ENCODE results near the gene TADA2B.

TADA2B gene

DNA sequence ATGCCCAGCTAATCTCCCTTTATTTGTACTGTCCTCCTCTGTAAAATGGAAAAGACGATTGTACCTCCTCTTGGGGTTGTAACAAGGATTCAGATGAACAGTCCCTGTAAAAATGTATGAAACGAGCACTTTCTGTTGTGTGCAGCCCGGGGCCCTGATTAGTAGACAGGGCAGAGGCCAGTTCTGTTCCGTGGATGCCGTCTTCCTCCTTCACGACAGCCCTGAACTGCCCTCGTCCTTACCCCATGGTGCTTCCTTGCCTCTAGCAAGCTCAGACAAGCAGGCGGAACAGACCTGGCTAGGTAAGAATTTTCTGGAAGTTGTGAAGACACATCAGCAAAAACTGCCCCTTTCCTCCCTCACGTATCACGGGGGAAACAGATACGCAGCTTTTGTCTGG lies 22.3 kb upstream of the TADA2B start:
- H3K4me3 ChIP-seq (ENCODE audit: low read length): no peak overlapping the region
- peaks cover 3% of the 10 kb centered on the region for H3K36me3 ChIP-seq (replicated peaks; ENCODE audit: low read depth, low read length)
- no peaks in the 10 kb centered on the region for H3K79me2 ChIP-seq (ENCODE audit: low read length)
- H3K9me3 ChIP-seq (ENCODE audit: insufficient read depth, low read length): no peaks in the 10 kb centered on the region
- H3K4me1 ChIP-seq (ENCODE audit: low read length): no peaks in the 10 kb centered on the region
- H3K27me3 ChIP-seq (ENCODE audit: low read depth, low read length): no peaks in the 10 kb centered on the region
- H4K20me1 ChIP-seq (ENCODE audit: insufficient read depth, low read length): no peaks in the 10 kb centered on the region
- H3K9ac ChIP-seq (ENCODE audit: low read length): no peak overlapping the region
- no peak overlapping the region for H3K27ac ChIP-seq (ENCODE audit: low read length)
- H2AFZ ChIP-seq (ENCODE audit: low read depth, low read length): no peak overlapping the region
- H3K4me2 ChIP-seq (ENCODE audit: low read length): no peak overlapping the region
- TF ChIP-seq EZH2phosphoT487 (IDR thresholded peaks at IDR 0.05; ENCODE audit: low read depth) (no peak), CTCF (IDR thresholded peaks at IDR 0.05; ENCODE audit: low read depth, low read length) (no peak)

DNA sequence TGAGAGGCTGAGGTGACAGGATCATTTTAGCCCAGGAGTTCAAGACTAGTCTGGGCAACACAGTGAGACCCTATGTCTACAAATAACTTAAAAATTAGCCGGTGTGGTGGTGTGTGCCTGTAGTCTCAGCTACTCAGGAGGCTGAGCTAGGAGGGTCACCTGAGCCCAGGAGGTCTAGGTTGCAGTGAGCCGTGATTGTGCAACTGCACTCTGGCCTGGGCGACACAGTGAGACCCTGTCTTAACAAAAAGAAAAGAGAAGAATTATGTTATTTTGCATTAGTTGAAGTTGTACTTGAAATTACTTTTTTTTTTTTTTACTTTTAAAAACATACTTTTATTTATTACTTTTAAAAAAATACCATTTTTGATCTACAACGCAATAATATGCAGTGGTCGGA lies 21.8 kb upstream of the TADA2B start:
- TF ChIP-seq CTCF (IDR thresholded peaks at IDR 0.05; ENCODE audit: low read depth, low read length): no peak
- TF ChIP-seq EZH2phosphoT487 (IDR thresholded peaks at IDR 0.05; ENCODE audit: low read depth): no peak
- H3K4me3 ChIP-seq (ENCODE audit: low read length): no peak overlapping the region
- H3K79me2 ChIP-seq (ENCODE audit: low read length): no peaks in the 10 kb centered on the region
- H4K20me1 ChIP-seq (ENCODE audit: insufficient read depth, low read length): no peaks in the 10 kb centered on the region
- H3K36me3 ChIP-seq (replicated peaks; ENCODE audit: low read depth, low read length): no peaks in the 10 kb centered on the region
- H3K9ac ChIP-seq (ENCODE audit: low read length): no peak overlapping the region
- H3K4me1 ChIP-seq (ENCODE audit: low read length): no peaks in the 10 kb centered on the region
- H3K27me3 ChIP-seq (ENCODE audit: low read depth, low read length): no peaks in the 10 kb centered on the region
- H2AFZ ChIP-seq (ENCODE audit: low read depth, low read length): no peak overlapping the region
- no peaks in the 10 kb centered on the region for H3K9me3 ChIP-seq (ENCODE audit: insufficient read depth, low read length)
- H3K4me2 ChIP-seq (ENCODE audit: low read length): no peak overlapping the region
- H3K27ac ChIP-seq (ENCODE audit: low read length): no peak overlapping the region

DNA sequence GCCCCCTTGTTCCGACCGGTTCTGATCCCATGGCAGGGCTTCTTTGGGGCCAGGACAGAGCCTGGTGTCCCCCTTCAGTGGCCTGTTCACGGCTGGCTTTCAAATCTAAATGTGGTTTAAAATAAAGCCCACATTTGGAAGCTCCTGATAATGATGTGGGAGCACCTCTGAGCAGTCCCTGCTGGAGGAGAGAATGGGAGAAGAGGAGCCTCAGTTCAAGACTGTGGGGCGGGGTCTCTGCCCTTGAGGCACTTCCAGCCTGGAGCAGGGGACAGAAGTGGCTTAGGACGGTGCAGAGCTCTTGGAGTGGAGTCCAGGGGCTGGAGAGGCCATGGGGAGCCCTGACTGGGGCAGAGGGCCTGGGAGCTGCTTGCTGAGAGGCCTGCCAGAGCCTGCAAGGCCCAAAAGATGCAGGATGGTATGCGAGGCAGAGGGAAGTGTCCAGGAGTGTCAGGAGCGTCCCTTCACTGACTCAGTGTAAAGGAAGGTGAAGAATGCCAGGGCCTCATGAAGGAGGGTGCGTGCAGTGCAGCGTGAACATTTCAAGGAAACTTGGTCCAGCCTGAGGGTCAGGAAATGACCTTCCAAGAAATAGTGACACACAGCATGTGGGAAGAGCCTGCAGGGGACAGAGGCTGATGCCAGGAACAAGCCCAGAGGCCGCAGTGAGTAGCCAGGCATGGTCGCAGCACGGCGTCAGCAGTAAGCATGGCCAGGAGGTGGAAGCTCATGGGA lies 21.1 kb upstream of the TADA2B start:
- no peak for TF ChIP-seq CTCF (IDR thresholded peaks at IDR 0.05; ENCODE audit: low read depth, low read length)
- no peak for TF ChIP-seq EZH2phosphoT487 (IDR thresholded peaks at IDR 0.05; ENCODE audit: low read depth)
- no peaks in the 10 kb centered on the region for H3K9me3 ChIP-seq (ENCODE audit: insufficient read depth, low read length)
- H3K4me1 ChIP-seq (ENCODE audit: low read length): no peaks in the 10 kb centered on the region
- H3K4me3 ChIP-seq (ENCODE audit: low read length): no peak overlapping the region
- H2AFZ ChIP-seq (ENCODE audit: low read depth, low read length): no peak overlapping the region
- no peak overlapping the region for H3K27ac ChIP-seq (ENCODE audit: low read length)
- no peak overlapping the region for H3K4me2 ChIP-seq (ENCODE audit: low read length)
- no peaks in the 10 kb centered on the region for H4K20me1 ChIP-seq (ENCODE audit: insufficient read depth, low read length)
- no peaks in the 10 kb centered on the region for H3K36me3 ChIP-seq (replicated peaks; ENCODE audit: low read depth, low read length)
- H3K79me2 ChIP-seq (ENCODE audit: low read length): no peaks in the 10 kb centered on the region
- no peak overlapping the region for H3K9ac ChIP-seq (ENCODE audit: low read length)
- no peaks in the 10 kb centered on the region for H3K27me3 ChIP-seq (ENCODE audit: low read depth, low read length)

DNA sequence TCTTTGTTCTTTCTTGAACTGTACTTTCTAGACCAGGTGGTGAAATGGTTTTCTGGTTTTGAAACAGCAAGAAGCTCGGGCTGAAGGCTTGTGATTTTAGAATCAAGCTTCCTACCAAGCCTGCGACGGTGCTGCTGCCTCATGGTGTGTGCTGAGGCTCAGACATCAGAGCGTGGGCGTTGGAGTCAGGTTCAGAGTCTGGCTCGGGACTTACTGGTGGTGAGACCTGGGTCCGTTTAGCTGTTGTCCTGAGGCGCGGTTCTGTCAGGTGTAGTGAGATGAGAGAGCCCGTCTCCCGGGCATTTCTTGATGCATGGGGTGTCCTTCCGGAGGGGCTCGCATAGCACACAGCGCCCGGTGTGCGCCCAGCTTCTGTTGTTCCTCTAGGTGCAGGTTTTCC lies 19.7 kb upstream of the TADA2B start:
- Histone ChIP-seq H3K4me3 (ENCODE audit: low read length) (no peak overlapping the region), H3K36me3 (replicated peaks; ENCODE audit: low read depth, low read length) (peaks cover 7% of the 10 kb centered on the region), H3K9me3 (ENCODE audit: insufficient read depth, low read length) (no peaks in the 10 kb centered on the region), H3K9ac (ENCODE audit: low read length) (no peak overlapping the region), H3K4me2 (ENCODE audit: low read length) (no peak overlapping the region), H3K27me3 (ENCODE audit: low read depth, low read length) (no peaks in the 10 kb centered on the region), H3K4me1 (ENCODE audit: low read length) (no peaks in the 10 kb centered on the region), H3K27ac (ENCODE audit: low read length) (no peak overlapping the region), H4K20me1 (ENCODE audit: insufficient read depth, low read length) (no peaks in the 10 kb centered on the region), H2AFZ (ENCODE audit: low read depth, low read length) (no peak overlapping the region), H3K79me2 (ENCODE audit: low read length) (no peaks in the 10 kb centered on the region)
- TF ChIP-seq EZH2phosphoT487 (IDR thresholded peaks at IDR 0.05; ENCODE audit: low read depth): no peak
- no peak for TF ChIP-seq CTCF (IDR thresholded peaks at IDR 0.05; ENCODE audit: low read depth, low read length)
